OCI-LY3 (cell line): ENCODE measurements around the gene ZNF774.
"Not testable (repeated sequence)": the region's sequence is repeated elsewhere in the genome, so short reads cannot be mapped to it uniquely, and the experiment has no call there.

Experiments used
- H2AFZ ChIP-seq: fragments of 200-600, 300-600 bp; shearing (Covaris generic); 2 replicates; pipeline ENCODE4 v1.6.0; 2014; ENCODE audit warnings: antibody characterized with exemption, low read depth, low read length
- H3K27ac ChIP-seq: fragments of 200-600, 300-600 bp; sonication (generic); 2 replicates; pipeline ENCODE4 v1.5.1; 2014; ENCODE audit warnings: mild to moderate bottlenecking, low read length, moderate library complexity, mixed read lengths
- H3K27me3 ChIP-seq: fragments of 200-600, 300-600 bp; sonication (generic); 2 replicates; pipeline ENCODE4 v1.6.1; 2014; ENCODE audit warnings: low read depth, low read length, mixed read lengths
- H3K36me3 ChIP-seq: fragments of 200-600, 300-600 bp; sonication (generic); replicated peaks from 2 replicates; pipeline ENCODE3; 2014; ENCODE audit warnings: low read depth, low read length, mixed read lengths
- H3K4me1 ChIP-seq: fragments of 300-600, 200-600 bp; sonication (generic); 2 replicates; pipeline ENCODE4 v1.6.1; 2014; ENCODE audit warnings: low read length, mixed read lengths
- H3K4me2 ChIP-seq: fragments of 200-600, 300-600 bp; sonication (generic); 2 replicates; pipeline ENCODE4 v1.6.1; 2014; ENCODE audit warnings: low read length, mixed read lengths
- H3K4me3 ChIP-seq: fragments of 300-600, 200-600 bp; sonication (generic); 2 replicates; pipeline ENCODE4 v1.5.1; 2014; ENCODE audit warnings: antibody characterized with exemption, mild to moderate bottlenecking, low read length, moderate library complexity
- H3K79me2 ChIP-seq: fragments of 300-600, 200-600 bp; shearing (Covaris generic); 2 replicates; pipeline ENCODE4 v1.6.1; 2014; ENCODE audit warnings: mild to moderate bottlenecking, low read length, mixed read lengths
- H3K9ac ChIP-seq: fragments of 300-600, 200-600 bp; shearing (Covaris generic); 2 replicates; pipeline ENCODE4 v1.6.0; 2014; ENCODE audit warnings: mild to moderate bottlenecking, low read length, moderate library complexity
- H3K9me3 ChIP-seq: fragments of 200-600, 300-600 bp; shearing (Covaris generic); 2 replicates; pipeline ENCODE4 v1.6.1; 2014; ENCODE audit warnings: low read length, mixed read lengths; ENCODE audit not compliant: insufficient read depth
- H4K20me1 ChIP-seq: fragments of 200-600, 300-600 bp; sonication (generic); 2 replicates; pipeline ENCODE4 v1.6.1; 2016; ENCODE audit warnings: low read length, mixed read lengths; ENCODE audit not compliant: insufficient read depth
- CTCF ChIP-seq: fragments of 200-600, 300-600 bp; sonication (generic); IDR thresholded peaks from 2 replicates; pipeline ENCODE4 v1.5.1; 2014; ENCODE audit warnings: antibody characterized with exemption, low read length, low read depth
- EZH2phosphoT487 ChIP-seq: fragments of 200-600 bp; shearing (Covaris generic); IDR thresholded peaks from 2 replicates; pipeline ENCODE4 v1.6.1; 2018; ENCODE audit warnings: antibody characterized with exemption, mixed run types, low read depth

The ZNF774 gene

GRCh38 chr15:90405055-90405607 is 53.0 kb downstream of the ZNF774 start:
- Histone ChIP-seq H3K4me2 (no peak overlapping the region), H3K4me3 (no peak overlapping the region), H3K9me3 (no peaks in the 10 kb centered on the region), H2AFZ (no peak overlapping the region), H3K27me3 (no peaks in the 10 kb centered on the region), H3K9ac (no peak overlapping the region), H3K79me2 (peaks cover 93% of the 10 kb centered on the region), H3K36me3 (peaks cover 3% of the 10 kb centered on the region), H3K27ac (no peak overlapping the region), H3K4me1 (peaks cover 15% of the 10 kb centered on the region), H4K20me1 (peaks cover 70% of the 10 kb centered on the region)
- no peak for TF ChIP-seq EZH2phosphoT487
- TF ChIP-seq CTCF: no peak

DNA sequence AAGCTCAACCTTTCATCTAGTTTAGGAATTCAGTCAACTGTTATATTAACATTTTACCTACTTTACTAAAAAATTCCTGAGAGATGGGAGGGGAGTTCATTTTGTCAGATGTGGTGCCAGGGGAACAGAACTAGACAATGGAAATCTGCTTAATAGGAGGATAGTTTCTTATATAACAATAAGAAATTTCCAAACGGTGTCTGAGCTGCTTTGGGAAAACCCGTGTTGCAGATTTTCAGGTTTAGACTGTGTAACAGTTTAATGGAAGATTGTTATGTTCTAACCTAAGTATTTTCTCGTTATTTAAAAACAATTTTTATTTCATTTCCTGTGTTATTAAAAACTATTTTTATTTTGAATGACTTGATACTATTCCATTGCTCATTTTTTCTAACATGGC is 55.3 kb downstream of the ZNF774 start:
- Histone ChIP-seq H3K27ac (no peak overlapping the region), H3K4me1 (peaks cover 3% of the 10 kb centered on the region), H3K27me3 (no peaks in the 10 kb centered on the region), H4K20me1 (peaks cover 63% of the 10 kb centered on the region), H3K36me3 (peaks cover 3% of the 10 kb centered on the region), H3K9me3 (no peaks in the 10 kb centered on the region), H3K9ac (no peak overlapping the region), H2AFZ (no peak overlapping the region), H3K4me3 (no peak overlapping the region), H3K4me2 (no peak overlapping the region), H3K79me2 (peaks cover 82% of the 10 kb centered on the region)
- TF ChIP-seq CTCF (no peak), EZH2phosphoT487 (no peak)

DNA sequence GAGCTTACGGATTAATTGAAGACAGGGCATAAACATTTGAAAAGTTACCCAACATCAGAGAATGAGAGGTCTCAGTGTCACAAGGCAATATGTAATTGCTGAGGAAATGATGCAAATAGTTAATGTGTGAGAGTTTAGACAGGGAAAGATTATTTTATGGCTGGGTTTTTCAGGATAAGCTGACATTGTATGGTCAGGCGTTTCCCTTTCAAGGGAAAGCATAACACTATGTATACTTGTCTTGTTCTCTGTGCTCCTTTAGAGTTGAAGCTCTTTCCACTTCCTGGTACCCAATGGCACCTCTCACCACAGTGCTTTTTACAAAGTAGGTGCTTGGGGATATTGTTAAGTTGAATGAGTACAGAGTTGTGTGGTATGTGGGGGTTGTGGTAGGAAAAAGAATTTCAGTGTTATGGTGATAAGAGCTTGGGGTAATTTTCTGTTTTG is 55.8 kb downstream of the ZNF774 start:
- Histone ChIP-seq H2AFZ (no peak overlapping the region), H3K4me3 (no peak overlapping the region), H4K20me1 (peaks cover 66% of the 10 kb centered on the region), H3K9me3 (no peaks in the 10 kb centered on the region), H3K4me1 (peaks cover 8% of the 10 kb centered on the region), H3K27ac (no peak overlapping the region), H3K4me2 (no peak overlapping the region), H3K27me3 (no peaks in the 10 kb centered on the region), H3K79me2 (peaks cover 82% of the 10 kb centered on the region), H3K9ac (no peak overlapping the region), H3K36me3 (peaks cover 3% of the 10 kb centered on the region)
- TF ChIP-seq EZH2phosphoT487 (no peak), CTCF (no peak)

DNA sequence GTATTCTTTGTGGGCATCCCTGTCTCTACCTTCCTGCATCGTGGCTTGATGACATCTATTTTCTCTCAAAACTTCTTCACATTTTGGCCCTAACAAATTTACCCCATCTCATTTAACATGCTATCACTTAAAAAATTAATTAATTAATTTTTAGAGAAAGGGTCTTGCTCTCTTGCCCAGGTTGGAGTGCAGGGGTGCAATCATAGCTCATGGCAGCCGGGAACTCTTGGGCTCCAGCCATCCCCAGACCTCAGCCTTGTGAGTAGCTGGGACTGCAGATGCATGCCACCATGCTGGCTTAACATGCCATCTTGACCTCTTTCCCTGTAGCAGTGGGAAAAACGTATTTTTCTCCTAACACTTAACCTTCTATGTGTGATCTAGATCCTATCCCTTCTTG is 56.6 kb downstream of the ZNF774 start:
- Histone ChIP-seq H3K27me3 (no peaks in the 10 kb centered on the region), H3K27ac (no peak overlapping the region), H3K4me2 (no peak overlapping the region), H3K9me3 (no peaks in the 10 kb centered on the region), H3K4me1 (peaks cover 10% of the 10 kb centered on the region), H3K9ac (no peak overlapping the region), H3K79me2 (peaks cover 82% of the 10 kb centered on the region), H3K36me3 (peaks cover 3% of the 10 kb centered on the region), H3K4me3 (no peak overlapping the region), H4K20me1 (peaks cover 67% of the 10 kb centered on the region), H2AFZ (no peak overlapping the region)
- no peak for TF ChIP-seq EZH2phosphoT487
- no peak for TF ChIP-seq CTCF

DNA sequence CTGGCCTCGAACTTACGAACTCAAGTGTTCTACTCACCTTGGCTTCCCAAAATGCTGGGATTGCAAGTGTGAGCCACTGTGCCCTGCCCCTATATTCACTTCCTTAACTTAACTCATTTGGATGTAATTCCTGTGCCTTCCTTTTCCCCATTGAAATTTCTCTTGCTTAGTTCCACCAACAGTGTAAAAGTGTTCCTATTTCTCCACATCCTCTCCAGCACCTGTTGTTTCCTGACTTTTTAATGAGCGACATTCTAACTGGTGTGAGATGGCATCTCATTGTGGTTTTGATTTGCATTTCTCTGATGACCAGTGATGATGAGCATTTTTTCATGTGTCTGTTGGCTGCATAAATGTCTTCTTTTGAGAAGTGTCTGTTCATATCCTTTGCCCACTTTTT is 57.5 kb downstream of the ZNF774 start:
- not testable (repeated sequence) for H3K27ac ChIP-seq, H3K9me3 ChIP-seq
- peaks cover 81% of the 10 kb centered on the region for H3K79me2 ChIP-seq

DNA sequence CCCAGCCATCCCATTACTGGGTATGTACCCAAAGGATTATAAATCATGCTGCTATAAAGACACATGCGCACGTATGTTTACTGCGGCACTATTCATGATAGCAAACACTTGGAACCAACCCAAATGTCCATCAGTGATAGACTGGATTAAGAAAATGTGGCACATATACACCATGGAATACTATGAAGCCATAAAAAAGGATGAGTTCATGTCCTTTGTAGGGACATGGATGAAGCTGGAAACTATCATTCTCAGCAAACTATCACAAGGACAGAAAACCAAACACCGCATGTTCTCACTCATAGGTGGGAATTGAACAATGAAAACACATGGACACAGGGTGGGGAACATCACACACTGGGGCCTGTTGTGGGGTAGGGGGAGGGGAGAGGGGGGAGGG is 58.2 kb downstream of the ZNF774 start:
- not testable (repeated sequence) for H3K27ac ChIP-seq, H3K4me3 ChIP-seq, H3K9ac ChIP-seq, H3K27me3 ChIP-seq, H3K9me3 ChIP-seq, H2AFZ ChIP-seq, H3K4me2 ChIP-seq, H3K36me3 ChIP-seq
- peaks cover 10% of the 10 kb centered on the region for H3K4me1 ChIP-seq
- peaks cover 77% of the 10 kb centered on the region for H3K79me2 ChIP-seq
- peaks cover 63% of the 10 kb centered on the region for H4K20me1 ChIP-seq

More for the DNA sequence above, 57.5 kb downstream of the ZNF774 start:
- not testable (repeated sequence) for H2AFZ ChIP-seq, H3K36me3 ChIP-seq, H3K9ac ChIP-seq, H3K4me2 ChIP-seq, H3K27me3 ChIP-seq, H3K4me3 ChIP-seq
- Histone ChIP-seq H3K4me1 (peaks cover 10% of the 10 kb centered on the region), H4K20me1 (peaks cover 65% of the 10 kb centered on the region)
